Breast epithelium (tissue), 4 donors: ENCODE measurements around the gene SP1. TPM values are rescaled to one million over a fixed set of nuclear protein-coding genes. Genes with fewer than 3 reads are reported as not detected.
"Not testable (repeated sequence)": the region's sequence is repeated elsewhere in the genome, so short reads cannot be mapped to it uniquely, and the experiment has no call there.

Source experiments
- DNase-seq, 2 donors: peaks; one replicate each; pipeline ENCODE4 v3.0.0-alpha.2; 2019; ENCODE audit warnings: low spot score in 2 of 2
- H3K27ac ChIP-seq, 2 donors: fragments of 200-600 bp; sonication (generic) in 1 of 2; one replicate each; pipeline ENCODE4 v1.5.1; 2016 to 2019; ENCODE audit warnings: mild to moderate bottlenecking in 1 of 2
- H3K27me3 ChIP-seq, 2 donors: fragments of 200-600 bp; sonication (generic) in 1 of 2; one replicate each; pipeline versions ENCODE4 v1.5.1 to v1.6.0; 2017 to 2019; ENCODE audit warnings: control low read depth in 1 of 2, mild to moderate bottlenecking in 1 of 2
- H3K36me3 ChIP-seq: fragments of 200-600 bp; one replicate; pipeline ENCODE4 v1.5.1; 2019
- H3K4me1 ChIP-seq, 2 donors: fragments of 200-600 bp; sonication (generic); one replicate each; pipeline ENCODE4 v1.5.1; 2016 to 2019; ENCODE audit warnings: control low read depth in 1 of 2
- H3K4me3 ChIP-seq, 3 donors: fragments of 200-600 bp; sonication (generic); 1 replicate in 2 of 3; 2 replicates in 1 of 3; pipeline ENCODE4 v1.5.1; 2016 to 2019; ENCODE audit warnings: mild to moderate bottlenecking in 3 of 3, moderate library complexity in 2 of 3
- H3K9me3 ChIP-seq, 2 donors: fragments of 200-600 bp; sonication (generic) in 1 of 2; one replicate each; pipeline ENCODE4 v1.5.1; 2016 to 2019; ENCODE audit warnings: control low read depth in 1 of 2
- CTCF ChIP-seq, 3 donors: fragments of 450-650 bp; IDR thresholded peaks; one replicate each; pipeline ENCODE4 v1.5.1; 2016 to 2017; ENCODE audit warnings: antibody characterized with exemption in 3 of 3, mild to moderate bottlenecking in 3 of 3, moderate library complexity in 3 of 3
- POLR2A ChIP-seq: fragments of 450-650 bp; IDR thresholded peaks from one replicate; pipeline ENCODE4 v1.6.1; 2016; ENCODE audit warnings: antibody characterized with exemption, mild to moderate bottlenecking, moderate library complexity
- POLR2AphosphoS5 ChIP-seq, 3 donors: sonication (generic); formaldehyde crosslinking; IDR thresholded peaks; one replicate each; pipeline ENCODE4 v1.6.1; 2017; ENCODE audit warnings: antibody characterized with exemption in 3 of 3
- intact Hi-C: fragments of 100-400 bp; cut with DNase I; formaldehyde crosslinking; loops from one replicate; pipeline ENCODE4 v1.15.1; 2023; ENCODE audit warnings: low total_unique reads
- total RNA-seq, 3 donors: library from RNA; depleted of rRNA; stranded (reverse); fragments of >200 nt; gene quantifications; one replicate each; pipeline ENCODE4 v1.1.0, GENCODE V29; 2016

SP1 gene
- total RNA-seq, 3 donors from 2014 or later: 84.6 to 111 (median 91.4) TPM

GRCh38 chr12:53380794-53381730 lies 1.1 kb downstream of the SP1 start:
- Histone ChIP-seq H3K27ac (peak overlapping the region; percentile 99), H3K36me3 (no peaks in the 10 kb centered on the region), H3K4me3 (peak overlapping the region; percentile 57 to 75 (median 69)), H3K4me1 (peaks cover 15 to 35% of the 10 kb centered on the region in 2 donors), H3K27me3 (no peaks in the 10 kb centered on the region), H3K9me3 (no peaks in the 10 kb centered on the region)
- intact Hi-C loops: loop anchor here (10.0 kb wide), 1 partner anchor 1096 kb away; no protein-coding TSS in a partner anchor
- TF ChIP-seq CTCF (IDR thresholded peaks at IDR 0.05): no peak
- TF ChIP-seq POLR2A: no peak
- TF ChIP-seq POLR2AphosphoS5 (IDR thresholded peaks at IDR 0.05): no peak
- DNase-seq: peak in 1 of 2 donors; percentile 45

- intact Hi-C loops: loop anchor here (10.0 kb wide), 1 partner anchor 1097 kb away; no protein-coding TSS in a partner anchor
- Histone ChIP-seq H3K4me1 (peaks cover 15 to 37% of the 10 kb centered on the region in 2 donors), H3K9me3 (no peaks in the 10 kb centered on the region), H3K27me3 (no peaks in the 10 kb centered on the region), H3K36me3 (no peaks in the 10 kb centered on the region), H3K27ac (peak overlapping the region; percentile 99), H3K4me3 (peak overlapping the region; percentile 57 to 75 (median 69))
- DNase-seq: peak in 1 of 2 donors; percentile 34
- TF ChIP-seq POLR2AphosphoS5 (IDR thresholded peaks at IDR 0.05): no peak
- peak in 2 of 3 donors; percentile 21 to 30 for TF ChIP-seq CTCF (IDR thresholded peaks at IDR 0.05)
- TF ChIP-seq POLR2A: no peak
Observed at GRCh38 chr12:53381731-53382630, 2.0 kb downstream of the SP1 start.

GRCh38 chr12:53383258-53383657 lies 3.3 kb downstream of the SP1 start:
- intact Hi-C loops: loop anchor here (10.0 kb wide), 1 partner anchor 1098 kb away; no protein-coding TSS in a partner anchor
- DNase-seq: no peak
- peaks cover 15 to 41% of the 10 kb centered on the region in 2 donors for H3K4me1 ChIP-seq
- no peak for TF ChIP-seq POLR2AphosphoS5 (IDR thresholded peaks at IDR 0.05)
- no peak for TF ChIP-seq CTCF (IDR thresholded peaks at IDR 0.05)
- no peak for TF ChIP-seq POLR2A
- peak overlapping the region; percentile 9 to 69 (median 35) for H3K4me3 ChIP-seq
- peak overlapping the region in 1 of 2 donors; percentile 99 for H3K27ac ChIP-seq
- H3K36me3 ChIP-seq: no peaks in the 10 kb centered on the region
- no peaks in the 10 kb centered on the region for H3K9me3 ChIP-seq
- no peaks in the 10 kb centered on the region for H3K27me3 ChIP-seq

- intact Hi-C loops: loop anchor here (10.0 kb wide), 1 partner anchor 1102 kb away; no protein-coding TSS in a partner anchor
- DNase-seq, H3K36me3 ChIP-seq, H3K9me3 ChIP-seq, H3K27me3 ChIP-seq: not testable (repeated sequence)
- peaks cover 12 to 58% of the 10 kb centered on the region in 2 donors for H3K4me1 ChIP-seq
- peak overlapping the region in 1 of 3 donors; percentile 69 for H3K4me3 ChIP-seq
- H3K27ac ChIP-seq: peak overlapping the region; percentile 35 to 81
Observed at GRCh38 chr12:53386381-53386780, 6.4 kb downstream of the SP1 start.

- Histone ChIP-seq H3K4me1 (peaks cover 2 to 35% of the 10 kb centered on the region in 2 donors), H3K4me3 (peak overlapping the region in 2 of 3 donors; percentile 8 to 50), H3K9me3 (no peaks in the 10 kb centered on the region), H3K27ac (peak overlapping the region; percentile 74 to 81), H3K36me3 (no peaks in the 10 kb centered on the region), H3K27me3 (no peaks in the 10 kb centered on the region)
- no peak for DNase-seq
- intact Hi-C loops: loop anchor here (10.0 kb wide), 1 partner anchor 1104 kb away; no protein-coding TSS in a partner anchor
- TF ChIP-seq POLR2A (no peak), POLR2AphosphoS5 (IDR thresholded peaks at IDR 0.05) (no peak), CTCF (IDR thresholded peaks at IDR 0.05) (no peak)
Observed at GRCh38 chr12:53388932-53389331, 9.0 kb downstream of the SP1 start.
